A673 (cell line): ENCODE measurements around the gene CRACR2B. TPM values are rescaled to one million over a fixed set of nuclear protein-coding genes. Genes with fewer than 3 reads are reported as not detected.

Experiments
- BruUV-seq: library from RNA; stranded (reverse); fragments of 400-500 nt; replicated peaks from 2 replicates; lab custom pipeline; 2021; lab: Mats Ljungman, UMichigan
- CTCF ChIA-PET: fragments of 300-600 bp; sonication (Branson Sonifier 250); formaldehyde crosslinking; loops from one replicate; lab custom pipeline; 2022; ENCODE audit warnings: antibody characterized with exemption; lab: Charles Lee
- POLR2A ChIA-PET: fragments of 300-600 bp; sonication (Branson Sonifier 250); formaldehyde crosslinking; loops from one replicate; lab custom pipeline; 2022; ENCODE audit warnings: antibody characterized with exemption; ENCODE audit not compliant: low non-redundant PET; lab: Charles Lee
- DNase-seq: peaks from one replicate; pipeline ENCODE4 v3.0.0-alpha.2; 2015; ENCODE audit warnings: low spot score
- H3K27ac ChIP-seq: fragments of 200-600 bp; sonication (generic); 2 replicates; pipeline ENCODE4 v1.5.1; 2016; ENCODE audit warnings: mixed run types, low read depth, mild to moderate bottlenecking, mixed read lengths, antibody characterized with exemption, low read length; ENCODE audit not compliant: poor library complexity, severe bottlenecking
- H3K27me3 ChIP-seq: fragments of 200-600 bp; sonication (generic); replicated peaks from 2 replicates; pipeline ENCODE4 v1.6.1; 2017; ENCODE audit warnings: mixed run types, low read depth, mild to moderate bottlenecking, mixed read lengths, antibody characterized with exemption, low read length; ENCODE audit not compliant: insufficient read depth, poor library complexity
- H3K36me3 ChIP-seq: fragments of 200-600 bp; sonication (generic); 2 replicates; pipeline ENCODE4 v1.6.1; 2016; ENCODE audit warnings: mixed run types, mild to moderate bottlenecking, mixed read lengths, antibody characterized with exemption, low read length; ENCODE audit not compliant: insufficient read depth, poor library complexity, severe bottlenecking
- H3K4me1 ChIP-seq: fragments of 200-600 bp; sonication (generic); 2 replicates; pipeline ENCODE4 v1.6.1; 2017; ENCODE audit warnings: mixed run types, mild to moderate bottlenecking, mixed read lengths, antibody characterized with exemption, low read length; ENCODE audit not compliant: insufficient read depth, poor library complexity, severe bottlenecking
- H3K4me3 ChIP-seq: fragments of 200-600 bp; sonication (generic); 2 replicates; pipeline ENCODE4 v1.5.1; 2016; ENCODE audit warnings: low read depth, mixed run types, mild to moderate bottlenecking, mixed read lengths, low read length; ENCODE audit not compliant: poor library complexity, severe bottlenecking
- H3K9me3 ChIP-seq: fragments of 200-600 bp; sonication (generic); 2 replicates; pipeline ENCODE4 v1.6.1; 2016; ENCODE audit warnings: mixed run types, low read depth, mild to moderate bottlenecking, mixed read lengths, antibody characterized with exemption, low read length; ENCODE audit not compliant: poor library complexity, severe bottlenecking
- CTCF ChIP-seq: fragments of 300-800, 200-600 bp; sonication (generic); conservative IDR thresholded peaks from 2 replicates; pipeline ENCODE4 v1.5.1; 2017; ENCODE audit warnings: low read depth, mild to moderate bottlenecking, antibody characterized with exemption, low read length, moderate library complexity, mixed read lengths
- EZH2 ChIP-seq: fragments of 200-600 bp; sonication (generic); IDR thresholded peaks from 2 replicates; pipeline ENCODE4 v1.6.1; 2017; ENCODE audit warnings: borderline replicate concordance, low read depth, mild to moderate bottlenecking, mixed read lengths, antibody characterized with exemption, low read length; ENCODE audit not compliant: poor library complexity, severe bottlenecking
- intact Hi-C: fragments of 100-400 bp; cut with micrococcal nuclease; formaldehyde crosslinking; loops from one replicate; pipeline ENCODE4 v1.10.0; 2022; ENCODE audit not compliant: unreplicated experiment
- total RNA-seq: library from RNA; stranded (reverse); gene quantifications from 2 replicates; pipeline ENCODE4 v1.2.3, GENCODE V29; 2021

CRACR2B gene
- total RNA-seq, 1 experiment from 2014 or later: 1.1 TPM

- intact Hi-C loops: no loop called here
- Histone ChIP-seq H3K4me3 (peak within 1 kb of the TSS; percentile 95), H3K4me1 (peaks cover 11% of the 10 kb centered on the region), H3K27me3 (no peaks in the 10 kb centered on the region), H3K9me3 (no peaks in the 10 kb centered on the region), H3K36me3 (peaks cover 29% of the 10 kb centered on the region), H3K27ac (peak within 1 kb of the TSS; percentile 99)
- BruUV-seq: no TSS peak
- ChIA-PET POLR2A (interaction anchor here (0.8 kb wide), 1 partner anchor 10 kb away, joined by 8 read pairs; the partner anchor contains the start of gene PNPLA2), CTCF (interaction anchor here (0.5 kb wide), 1 partner anchor 20 kb away, joined by 5 read pairs; the partner anchor contains the start of gene CEND1)
- TF ChIP-seq CTCF (no peak), EZH2 (no peak)
- peak; percentile 98 for DNase-seq
Measured at GRCh38 chr11:809287-810039, 18.3 kb upstream of the CRACR2B start, which contains the start of gene RPLP2. Gene RPLP2 (plus strand): TSS chr11:809967. CDS start chr11:810235, 268 bp downstream.

GRCh38 chr11:810040-810567, 17.6 kb upstream of the CRACR2B start:
- peak overlapping the region; percentile 99 for H3K27ac ChIP-seq

More at GRCh38 chr11:810040-810567, 17.6 kb upstream of the CRACR2B start:
- peaks cover 11% of the 10 kb centered on the region for H3K4me1 ChIP-seq
- intact Hi-C loops: no loop called here
- ChIA-PET CTCF (no interaction called here), POLR2A (interaction anchor here (0.8 kb wide), 1 partner anchor 9 kb away, joined by 8 read pairs; the partner anchor contains the start of gene PNPLA2)
- H3K9me3 ChIP-seq: no peaks in the 10 kb centered on the region
- no peak for TF ChIP-seq EZH2
- TF ChIP-seq CTCF: no peak
- no peaks in the 10 kb centered on the region for H3K27me3 ChIP-seq
- no peak for DNase-seq
- no TSS peak for BruUV-seq
- peak overlapping the region; percentile 95 for H3K4me3 ChIP-seq
- peaks cover 29% of the 10 kb centered on the region for H3K36me3 ChIP-seq
